HG03378 (cell line): ENCODE measurements around the gene GBA3.

Experiments used
- ATAC-seq: cut with Tn5 transposase; IDR thresholded peaks from one replicate; pipeline ENCODE4 v1.9.1; 2021; ENCODE audit warnings: mild to moderate bottlenecking, moderate library complexity; ENCODE audit not compliant: unreplicated experiment

The GBA3 gene

GRCh38 chr4:22778547-22779163 is 85.9 kb downstream of the GBA3 start:
- no peak for ATAC-seq

- ATAC-seq = no peak
These were observed 87.6 kb downstream of the GBA3 start for GRCh38 chr4:22780317-22780716.

- no peak for ATAC-seq
These were observed 88.1 kb downstream of the GBA3 start for GRCh38 chr4:22780797-22781196.

DNA sequence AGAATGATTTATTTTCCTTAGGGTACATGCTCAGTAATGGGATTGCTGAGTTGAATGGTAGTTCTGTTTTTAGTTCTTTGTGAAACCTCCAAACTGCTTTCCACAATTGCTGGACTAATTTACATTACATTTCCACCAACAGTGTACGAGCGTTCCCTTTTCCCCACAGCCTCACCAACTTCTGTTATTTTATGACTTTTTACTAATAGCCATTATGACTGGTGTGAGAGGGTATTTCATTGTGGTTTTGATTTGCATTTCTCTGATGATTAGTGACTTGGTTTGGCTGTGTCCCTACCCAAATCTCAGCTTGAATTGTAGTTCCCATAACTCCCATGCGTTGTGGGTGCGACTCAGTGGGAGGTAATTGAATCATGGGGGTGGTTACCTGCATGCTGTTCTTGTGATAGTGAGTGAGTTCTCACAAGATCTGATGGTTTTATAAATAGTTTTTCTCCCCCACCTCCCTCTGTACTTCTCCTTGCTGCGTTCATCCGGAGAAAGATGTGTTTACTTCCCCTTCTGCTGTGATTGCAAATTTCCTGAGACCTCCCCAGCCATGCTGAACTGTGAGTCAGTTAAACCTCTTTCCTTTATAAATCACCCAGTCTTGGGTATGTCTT is 95.1 kb downstream of the GBA3 start:
- no peak for ATAC-seq

- no peak for ATAC-seq
These were observed 97.9 kb downstream of the GBA3 start for GRCh38 chr4:22790631-22791030.

DNA sequence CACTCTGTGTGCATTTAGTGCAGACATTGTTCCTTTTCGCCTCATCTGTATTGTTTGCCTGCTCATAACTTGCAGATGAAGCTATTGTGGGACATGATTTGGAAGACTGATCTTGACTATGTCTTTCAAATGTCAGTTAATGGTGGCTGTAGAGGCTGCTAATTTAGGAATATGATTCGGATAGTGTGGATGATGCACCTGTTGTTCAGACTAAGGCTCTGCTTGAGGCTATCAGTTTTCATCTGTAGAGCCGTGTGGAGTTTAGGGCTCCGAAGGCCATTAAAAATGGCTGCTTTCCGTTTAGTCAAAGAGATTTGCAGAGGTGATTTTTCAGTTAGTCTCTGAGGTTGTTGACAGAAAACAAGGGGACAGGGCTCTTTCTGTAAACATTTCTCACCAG is 102.0 kb downstream of the GBA3 start:
- ATAC-seq = no peak

DNA sequence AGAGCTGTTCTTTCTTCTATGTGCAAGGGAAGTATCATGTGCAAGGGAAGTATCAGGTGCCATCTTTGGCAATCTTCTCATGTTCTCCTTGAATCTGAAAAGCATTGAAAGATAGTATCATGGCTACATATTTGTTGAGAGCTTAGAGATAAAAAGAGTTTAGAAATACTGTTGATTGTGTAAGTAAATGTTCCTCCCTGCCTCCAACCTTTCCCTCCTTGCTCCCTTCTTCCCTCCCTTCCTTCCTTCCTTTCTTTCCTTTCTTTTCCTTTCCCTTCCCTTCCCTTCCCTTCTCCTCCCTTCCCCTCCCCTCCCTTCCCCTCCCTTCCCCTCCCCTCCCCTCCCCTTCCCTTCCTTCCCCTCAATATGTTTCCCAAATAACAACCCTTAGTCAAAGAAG is 108.7 kb downstream of the GBA3 start:
- ATAC-seq = no peak

DNA sequence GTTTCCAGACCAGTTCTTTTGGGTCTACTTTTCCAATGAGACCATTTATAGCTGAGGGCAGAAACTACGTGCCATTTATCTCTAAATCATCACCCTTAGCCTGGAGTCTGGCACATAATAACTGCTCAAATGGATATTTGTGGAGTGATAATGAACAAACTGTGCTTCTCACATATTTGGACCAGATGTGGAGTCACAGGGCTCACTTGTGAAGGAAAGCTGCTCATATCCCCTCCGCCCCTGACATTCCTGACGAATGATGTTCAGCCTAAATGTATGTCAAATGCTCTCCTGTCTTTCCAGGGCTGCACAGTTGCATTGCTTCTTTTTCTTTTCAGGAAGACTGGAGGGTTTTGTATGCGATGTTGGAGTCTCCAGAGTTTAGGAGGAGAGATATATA is 110.1 kb downstream of the GBA3 start:
- ATAC-seq = no peak

DNA sequence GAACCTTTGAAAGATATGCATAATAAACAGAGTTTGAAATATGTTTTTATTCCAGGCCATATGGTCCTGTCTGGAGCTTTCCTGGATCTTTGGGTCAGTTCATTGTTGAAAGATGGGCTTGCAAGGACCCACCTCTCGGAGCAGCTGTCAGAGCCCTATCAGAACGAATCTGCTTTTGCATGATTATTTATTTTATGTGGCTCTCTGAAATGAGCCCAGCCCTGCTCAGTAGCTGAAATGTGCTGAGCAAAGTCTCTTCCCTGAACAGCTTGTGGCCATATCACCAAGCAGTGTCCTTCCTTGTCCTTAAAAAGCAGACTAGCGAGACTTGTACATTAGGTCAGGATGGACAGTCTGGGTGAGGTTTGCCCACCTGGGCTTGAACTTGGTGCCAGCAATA is 110.8 kb downstream of the GBA3 start:
- ATAC-seq = no peak

DNA sequence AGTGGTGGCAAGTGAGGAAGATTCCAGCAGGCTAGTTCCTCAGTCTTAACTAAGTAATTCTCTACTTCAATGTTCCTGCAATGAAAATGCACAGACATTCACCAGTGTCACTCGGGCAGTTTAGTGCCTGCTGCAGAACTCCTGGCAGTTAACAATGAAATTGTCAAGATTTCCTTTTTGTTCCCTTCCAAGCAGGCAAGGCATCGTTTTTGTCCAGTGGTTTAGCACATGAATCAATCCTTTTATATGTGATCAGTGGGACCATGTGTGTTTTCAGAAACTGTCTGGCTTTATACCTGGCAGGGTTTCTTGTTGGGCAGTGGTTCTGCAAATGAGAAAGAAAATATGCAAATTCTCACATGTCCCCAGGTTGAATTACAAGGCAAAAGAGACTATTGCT is 122.2 kb downstream of the GBA3 start:
- ATAC-seq = no peak

- no peak for ATAC-seq
These were observed 131.4 kb downstream of the GBA3 start for GRCh38 chr4:22824091-22824490.

GRCh38 chr4:22842360-22843018 is 149.8 kb downstream of the GBA3 start:
- ATAC-seq = no peak

DNA sequence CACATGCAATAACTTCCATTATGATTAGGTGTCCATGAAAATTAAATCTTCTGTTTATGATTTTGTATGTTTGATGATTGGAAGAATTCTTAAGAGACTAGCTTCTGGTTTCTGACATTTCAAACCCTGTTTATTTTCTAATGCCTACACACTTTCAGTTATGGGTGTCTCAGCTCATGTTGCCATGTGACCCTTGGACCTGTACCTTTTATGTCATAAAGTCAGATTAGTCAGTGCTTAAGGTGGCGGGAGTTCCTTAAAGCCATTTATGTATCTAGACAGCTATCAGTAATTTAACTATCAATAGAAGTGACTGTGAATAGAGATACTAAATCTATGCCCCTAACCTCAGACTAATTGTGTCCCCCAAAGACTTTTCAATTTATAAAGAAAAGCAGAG is 155.6 kb downstream of the GBA3 start:
- no peak for ATAC-seq

DNA sequence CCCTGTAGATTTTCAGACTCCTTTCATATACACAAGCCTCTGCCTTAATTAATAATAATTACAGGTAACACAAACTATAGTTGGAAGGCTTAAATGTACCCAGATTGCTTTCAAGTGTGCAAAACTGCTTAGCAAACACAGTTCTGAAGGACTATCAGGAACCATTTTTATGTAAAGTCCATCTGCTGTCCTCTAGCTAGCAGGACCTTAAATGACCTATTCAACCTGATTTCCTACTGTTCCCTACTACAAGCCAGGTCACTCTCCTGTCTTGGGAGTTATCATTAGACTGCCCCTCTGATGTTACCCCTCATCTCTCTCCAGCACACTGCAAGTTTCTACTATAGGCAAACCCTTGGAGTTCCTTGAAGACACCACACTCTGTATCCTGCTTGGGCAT is 157.3 kb downstream of the GBA3 start:
- ATAC-seq = no peak

- ATAC-seq = no peak
These were observed 157.9 kb downstream of the GBA3 start for GRCh38 chr4:22850630-22851029.

DNA sequence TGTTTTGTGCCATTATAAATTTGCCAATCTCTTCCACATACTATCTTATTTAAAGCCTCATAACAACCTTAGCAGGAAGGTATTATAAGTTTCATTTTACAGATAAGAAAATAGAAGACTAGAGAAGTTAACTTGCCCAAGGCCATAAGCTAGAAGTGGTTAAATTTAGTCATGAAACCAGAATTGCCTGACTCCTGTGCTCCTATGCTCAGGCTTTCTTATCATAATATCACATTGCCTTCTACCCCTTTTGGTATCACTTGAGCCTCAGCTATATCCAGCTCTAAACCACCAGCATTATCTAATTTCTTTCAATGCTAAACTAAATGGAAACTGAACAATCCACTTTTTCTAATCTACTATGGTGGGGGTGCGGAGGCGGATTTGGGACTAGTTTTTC is 164.7 kb downstream of the GBA3 start:
- ATAC-seq = no peak

DNA sequence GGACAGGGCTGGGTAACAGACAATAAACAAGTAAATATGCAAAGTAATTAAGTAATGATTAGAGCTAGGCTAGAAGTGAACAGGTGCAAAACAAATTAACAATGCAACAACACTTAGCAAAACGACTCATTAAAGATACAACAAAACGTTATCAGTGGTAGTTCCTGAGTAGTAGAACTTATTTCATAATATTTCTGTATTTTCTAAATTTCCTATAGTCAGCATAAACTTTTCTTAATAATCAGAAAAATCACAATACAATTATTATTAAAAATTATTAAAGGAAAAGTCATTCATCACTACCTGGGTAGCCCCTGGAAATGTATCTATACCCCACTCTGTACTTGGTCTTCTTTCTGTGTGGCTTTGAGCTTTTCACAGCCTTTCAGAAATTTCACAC is 166.6 kb downstream of the GBA3 start:
- no peak for ATAC-seq
